AG09309 (cell line): ENCODE results near the gene KRT82.

Experiments used
- DNase-seq: peaks from one replicate; pipeline ENCODE4 v3.0.0-alpha.2; 2010; ENCODE audit warnings: low read depth
- H3K4me3 ChIP-seq: 2 replicates; pipeline ENCODE4 v1.5.1; 2011; ENCODE audit warnings: mild to moderate bottlenecking, low read depth, low read length, moderate library complexity; ENCODE audit not compliant: control insufficient read depth
- CTCF ChIP-seq: IDR thresholded peaks from 2 replicates; pipeline ENCODE4 v1.5.1; 2011; ENCODE audit warnings: mild to moderate bottlenecking, low read depth, low read length, inconsistent platforms; ENCODE audit not compliant: insufficient read depth, control insufficient read depth; ENCODE audit errors: missing control alignments

The KRT82 gene

GRCh38 chr12:52439845-52440244 is 33.7 kb upstream of the KRT82 start:
- DNase-seq: no peak
- TF ChIP-seq CTCF: no peak
- no peak overlapping the region for H3K4me3 ChIP-seq

GRCh38 chr12:52439420-52439819 is 33.3 kb upstream of the KRT82 start:
- H3K4me3 ChIP-seq: no peak overlapping the region
- DNase-seq: no peak
- TF ChIP-seq CTCF: no peak

GRCh38 chr12:52438305-52439301 is 32.5 kb upstream of the KRT82 start:
- no peak for DNase-seq
- no peak overlapping the region for H3K4me3 ChIP-seq
- no peak for TF ChIP-seq CTCF

GRCh38 chr12:52437508-52437907 is 31.4 kb upstream of the KRT82 start:
- DNase-seq: no peak
- no peak for TF ChIP-seq CTCF
- no peak overlapping the region for H3K4me3 ChIP-seq

GRCh38 chr12:52436828-52437474 is 30.8 kb upstream of the KRT82 start:
- TF ChIP-seq CTCF: no peak
- no peak for DNase-seq
- H3K4me3 ChIP-seq: no peak overlapping the region

GRCh38 chr12:52436000-52436827 is 30.1 kb upstream of the KRT82 start:
- no peak for TF ChIP-seq CTCF
- DNase-seq: no peak
- H3K4me3 ChIP-seq: no peak overlapping the region
